WTC11 (cell line): Measurements from ENCODE around the gene PAPSS1. TPM values are rescaled to one million over a fixed set of nuclear protein-coding genes. Genes with fewer than 3 reads are reported as not detected.

Experiments
- ATAC-seq: fragments of 200-7000 bp; cut with Tn5 transposase; 2 replicates; pipeline ENCODE4 v1.10.0; 2021; ENCODE audit warnings: mild to moderate bottlenecking, moderate library complexity
- CTCF ChIA-PET: fragments of 300-600 bp; sonication (Branson Sonifier 250); formaldehyde crosslinking; loops from one replicate; lab custom pipeline; 2021; ENCODE audit warnings: antibody characterized with exemption; lab: Charles Lee
- POLR2A ChIA-PET: fragments of 350-600 bp; sonication (Branson Sonifier 250); formaldehyde crosslinking; loops from one replicate; lab custom pipeline; 2021; ENCODE audit warnings: antibody characterized with exemption; lab: Charles Lee
- DNase-seq: peaks from one replicate; pipeline ENCODE4 v3.0.0; 2021; ENCODE audit warnings: low spot score
- H3K27ac Mint-ChIP-seq: 2 replicates; pipeline ENCODE4 v1.8.0; 2021; ENCODE audit warnings: mixed read lengths
- H3K27me3 Mint-ChIP-seq: 2 replicates; pipeline ENCODE4 v1.8.0; 2021; ENCODE audit warnings: low read depth, mild to moderate bottlenecking, moderate library complexity, mixed read lengths
- H3K36me3 Mint-ChIP-seq: 2 replicates; pipeline ENCODE4 v1.8.0; 2021; ENCODE audit warnings: mixed read lengths
- H3K4me1 Mint-ChIP-seq: 2 replicates; pipeline ENCODE4 v1.8.0; 2022; ENCODE audit warnings: mixed read lengths
- H3K4me3 Mint-ChIP-seq: 2 replicates; pipeline ENCODE4 v1.8.0; 2021; ENCODE audit warnings: mild to moderate bottlenecking, moderate library complexity, mixed read lengths
- H3K9me3 Mint-ChIP-seq: 2 replicates; pipeline ENCODE4 v1.8.0; 2021; ENCODE audit warnings: mixed read lengths
- AR ChIP-seq: fragments of 250-450 bp; sonication (Bioruptor Pico); IDR thresholded peaks from 2 replicates; pipeline ENCODE4 v1.9.0; 2021; ENCODE audit warnings: mild to moderate bottlenecking
- ATF2 ChIP-seq: sonication (generic); formaldehyde crosslinking; IDR thresholded peaks from 2 replicates; pipeline ENCODE4 v1.8.1; 2022; ENCODE audit warnings: low read depth, missing genetic modification reagents, borderline replicate concordance
- ELF4 ChIP-seq: sonication (generic); formaldehyde crosslinking; IDR thresholded peaks from 2 replicates; pipeline ENCODE4 v1.8.1; 2022; ENCODE audit warnings: low read depth, mild to moderate bottlenecking, moderate library complexity, missing genetic modification reagents
- GABPB1 ChIP-seq: sonication (generic); formaldehyde crosslinking; IDR thresholded peaks from 2 replicates; pipeline ENCODE4 v1.8.1; 2023; ENCODE audit warnings: mild to moderate bottlenecking, missing genetic modification reagents
- GRHL2 ChIP-seq: fragments of 250-450 bp; sonication (Bioruptor Pico); IDR thresholded peaks from 2 replicates; pipeline ENCODE4 v1.8.0; 2022; ENCODE audit warnings: mild to moderate bottlenecking, moderate library complexity; ENCODE audit not compliant: insufficient replicate concordance, severe bottlenecking
- NFYB ChIP-seq: sonication (generic); formaldehyde crosslinking; conservative IDR thresholded peaks from 2 replicates; pipeline ENCODE4 v1.8.0; 2022; ENCODE audit warnings: low read depth, missing genetic modification reagents
- NR1H2 ChIP-seq: sonication (generic); formaldehyde crosslinking; IDR thresholded peaks from 2 replicates; pipeline ENCODE4 v1.9.0; 2021; ENCODE audit warnings: mild to moderate bottlenecking, moderate library complexity, missing genetic modification reagents
- NR3C1 ChIP-seq: sonication (generic); formaldehyde crosslinking; conservative IDR thresholded peaks from 2 replicates; pipeline ENCODE4 v1.8.1; 2023; ENCODE audit warnings: low read depth, mild to moderate bottlenecking, missing genetic modification reagents
- PRRX2 ChIP-seq: fragments of 250-450 bp; sonication (Bioruptor Pico); IDR thresholded peaks from 2 replicates; pipeline ENCODE4 v1.8.0; 2021; ENCODE audit warnings: mild to moderate bottlenecking
- RELA ChIP-seq: sonication (generic); formaldehyde crosslinking; IDR thresholded peaks from 2 replicates; pipeline ENCODE4 v1.8.1; 2022; ENCODE audit warnings: missing genetic modification reagents, mild to moderate bottlenecking, borderline replicate concordance
- SMAD4 ChIP-seq: sonication (generic); formaldehyde crosslinking; IDR thresholded peaks from 2 replicates; pipeline ENCODE4 v1.8.0; 2022; ENCODE audit warnings: mild to moderate bottlenecking, missing genetic modification reagents
- SOX15 ChIP-seq: fragments of 250-450 bp; sonication (Bioruptor Pico); IDR thresholded peaks from 2 replicates; pipeline ENCODE4 v1.9.0; 2021; ENCODE audit warnings: mild to moderate bottlenecking
- TP53 ChIP-seq: sonication (generic); formaldehyde crosslinking; IDR thresholded peaks from 2 replicates; pipeline ENCODE4 v1.8.1; 2023; ENCODE audit warnings: mild to moderate bottlenecking, missing genetic modification reagents
- ZNF138 ChIP-seq: sonication (generic); formaldehyde crosslinking; conservative IDR thresholded peaks from 2 replicates; pipeline ENCODE4 v1.8.1; 2022; ENCODE audit warnings: mild to moderate bottlenecking, moderate library complexity, missing genetic modification reagents
- ZNF263 ChIP-seq: sonication (generic); formaldehyde crosslinking; IDR thresholded peaks from 2 replicates; pipeline ENCODE4 v1.8.1; 2022; ENCODE audit warnings: low read depth, mild to moderate bottlenecking, moderate library complexity, missing genetic modification reagents
- ZNF423 ChIP-seq: fragments of 250-450 bp; sonication (Bioruptor Pico); IDR thresholded peaks from 2 replicates; pipeline ENCODE4 v2.1.2; 2022; ENCODE audit warnings: mild to moderate bottlenecking, moderate library complexity
- ZNF532 ChIP-seq: fragments of 250-450 bp; sonication (Bioruptor Pico); IDR thresholded peaks from 2 replicates; pipeline ENCODE4 v1.9.0; 2021; ENCODE audit warnings: mild to moderate bottlenecking, borderline replicate concordance
- total RNA-seq: library from RNA; stranded (reverse); gene quantifications from 3 replicates; pipeline ENCODE4 v1.2.3, GENCODE V29; 2021
- TF ChIP-seq, protein P1 (sequence below): fragments of 250-450 bp; sonication (Bioruptor Pico); IDR thresholded peaks from 2 replicates; pipeline ENCODE4 v2.1.2; 2022; ENCODE audit warnings: mild to moderate bottlenecking, moderate library complexity
- TF ChIP-seq, protein P2 (sequence below): sonication (generic); formaldehyde crosslinking; IDR thresholded peaks from 2 replicates; pipeline ENCODE4 v1.8.1; 2022; ENCODE audit warnings: missing genetic modification reagents, borderline replicate concordance

Gene PAPSS1
- total RNA-seq, 1 experiment from 2014 or later: 62.9 TPM

DNA sequence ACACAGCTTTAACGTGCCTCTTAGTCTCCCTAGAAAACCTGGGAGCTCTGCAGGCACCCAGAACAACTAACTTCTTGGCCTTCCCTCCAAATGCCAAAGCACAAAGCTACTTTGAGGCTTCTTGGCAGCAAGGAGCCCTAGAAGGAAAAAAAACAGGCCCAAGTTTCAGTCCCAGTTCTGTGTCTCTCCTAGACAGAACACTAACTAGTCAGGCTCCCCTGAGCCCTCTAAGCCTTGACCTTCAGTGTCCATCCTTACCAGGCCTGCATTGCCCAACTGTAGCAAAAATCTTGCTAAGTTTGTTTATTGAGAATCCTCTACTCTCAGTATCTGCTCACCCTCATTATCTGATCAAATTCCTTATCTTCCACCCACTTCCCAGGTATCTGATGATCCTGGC is 79.2 kb downstream of the PAPSS1 start (continued):
- TF ChIP-seq ATF2 (CRISPR knock-in tag) (no peak), ZNF138 (CRISPR knock-in tag) (no peak), ZNF423 (CRISPR knock-in tag) (no peak), SMAD4 (CRISPR knock-in tag) (no peak), TP53 (CRISPR knock-in tag) (no peak), GABPB1 (CRISPR knock-in tag) (no peak), PRRX2 (CRISPR knock-in tag) (no peak), GRHL2 (no peak), AR (CRISPR knock-in tag) (no peak)
- TF ChIP-seq, protein P1, sequence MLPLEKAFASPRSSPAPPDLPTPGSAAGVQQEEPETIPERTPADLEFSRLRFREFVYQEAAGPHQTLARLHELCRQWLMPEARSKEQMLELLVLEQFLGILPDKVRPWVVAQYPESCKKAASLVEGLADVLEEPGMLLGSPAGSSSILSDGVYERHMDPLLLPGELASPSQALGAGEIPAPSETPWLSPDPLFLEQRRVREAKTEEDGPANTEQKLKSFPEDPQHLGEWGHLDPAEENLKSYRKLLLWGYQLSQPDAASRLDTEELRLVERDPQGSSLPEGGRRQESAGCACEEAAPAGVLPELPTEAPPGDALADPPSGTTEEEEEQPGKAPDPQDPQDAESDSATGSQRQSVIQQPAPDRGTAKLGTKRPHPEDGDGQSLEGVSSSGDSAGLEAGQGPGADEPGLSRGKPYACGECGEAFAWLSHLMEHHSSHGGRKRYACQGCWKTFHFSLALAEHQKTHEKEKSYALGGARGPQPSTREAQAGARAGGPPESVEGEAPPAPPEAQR (CRISPR knock-in tag): no peak
- TF ChIP-seq, protein P2, sequence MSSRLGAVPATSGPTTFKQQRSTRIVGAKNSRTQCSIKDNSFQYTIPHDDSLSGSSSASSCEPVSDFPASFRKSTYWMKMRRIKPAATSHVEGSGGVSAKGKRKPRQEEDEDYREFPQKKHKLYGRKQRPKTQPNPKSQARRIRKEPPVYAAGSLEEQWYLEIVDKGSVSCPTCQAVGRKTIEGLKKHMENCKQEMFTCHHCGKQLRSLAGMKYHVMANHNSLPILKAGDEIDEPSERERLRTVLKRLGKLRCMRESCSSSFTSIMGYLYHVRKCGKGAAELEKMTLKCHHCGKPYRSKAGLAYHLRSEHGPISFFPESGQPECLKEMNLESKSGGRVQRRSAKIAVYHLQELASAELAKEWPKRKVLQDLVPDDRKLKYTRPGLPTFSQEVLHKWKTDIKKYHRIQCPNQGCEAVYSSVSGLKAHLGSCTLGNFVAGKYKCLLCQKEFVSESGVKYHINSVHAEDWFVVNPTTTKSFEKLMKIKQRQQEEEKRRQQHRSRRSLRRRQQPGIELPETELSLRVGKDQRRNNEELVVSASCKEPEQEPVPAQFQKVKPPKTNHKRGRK (CRISPR knock-in tag): no peak

- CTCF ChIA-PET: no interaction called here
- H3K36me3 Mint-ChIP-seq: peaks cover 10% of the 10 kb centered on the region
- H3K27me3 Mint-ChIP-seq: no peaks in the 10 kb centered on the region
- ATAC-seq: no peak
- peaks cover 9% of the 10 kb centered on the region for H3K4me1 Mint-ChIP-seq
- no peaks in the 10 kb centered on the region for H3K9me3 Mint-ChIP-seq
- H3K27ac Mint-ChIP-seq: no peak overlapping the region
- DNase-seq: no peak
- POLR2A ChIA-PET: interaction anchor here (0.6 kb wide), 1 partner anchor 48 kb away, joined by 3 read pairs; no protein-coding TSS in a partner anchor
- TF ChIP-seq ZNF263 (CRISPR knock-in tag): no peak
- no peak for TF ChIP-seq SOX15 (CRISPR knock-in tag)
- no peak for TF ChIP-seq NFYB
- no peak for TF ChIP-seq ELF4
- no peak for TF ChIP-seq NR3C1 (CRISPR knock-in tag)
- TF ChIP-seq RELA: no peak
- no peak for TF ChIP-seq NR1H2
- TF ChIP-seq ZNF532 (CRISPR knock-in tag): no peak
- H3K4me3 Mint-ChIP-seq: no peak overlapping the region
Observed at GRCh38 chr4:107640197-107640596, 79.8 kb downstream of the PAPSS1 start.
